Stimulated activated CD4-positive, alpha-beta T cell treated with anti-CD3 and anti-CD28 coated beads, TNF-alpha, amount 100 ng/mL, for 48 hours (primary cell): Measurements from ENCODE around the gene SLC29A1.
A peak's percentile ranks its signal among the peaks of the same experiment; 100 is the strongest.
"Not testable (repeated sequence)": the region's sequence is repeated elsewhere in the genome, so short reads cannot be mapped to it uniquely, and the experiment has no call there.

Experiments
- DNase-seq, 3 donors: peaks; one replicate each; pipeline ENCODE4 v3.0.0-alpha.2; 2020; ENCODE audit warnings: low read depth in 3 of 3

The SLC29A1 gene

GRCh38 chr6:44223319-44224028, at the start of gene SLC29A1:
TSS of gene SLC29A1 (plus strand) at chr6:44223595. CDS start at chr6:44227314, 3,719 bp downstream.
- peak; percentile 67 to 89 (median 69) for DNase-seq

- no peak for DNase-seq
These were observed 47.1 kb upstream of the SLC29A1 start for GRCh38 chr6:44176130-44176761.

- DNase-seq = no peak
These were observed 46.5 kb upstream of the SLC29A1 start for GRCh38 chr6:44176762-44177509.

- DNase-seq = no peak
These were observed 45.5 kb upstream of the SLC29A1 start for GRCh38 chr6:44177691-44178423.

- no peak for DNase-seq
These were observed 44.8 kb upstream of the SLC29A1 start for GRCh38 chr6:44178424-44179071.

GRCh38 chr6:44179072-44179536, 44.3 kb upstream of the SLC29A1 start:
- no peak for DNase-seq

GRCh38 chr6:44179648-44180047, 43.7 kb upstream of the SLC29A1 start:
- DNase-seq = no peak

- no peak for DNase-seq
These were observed 43.0 kb upstream of the SLC29A1 start for GRCh38 chr6:44180406-44180805.

GRCh38 chr6:44180886-44181285, 42.5 kb upstream of the SLC29A1 start:
- DNase-seq = no peak

- DNase-seq = not testable (repeated sequence)
These were observed 41.6 kb upstream of the SLC29A1 start for GRCh38 chr6:44181784-44182183.

- no peak for DNase-seq
These were observed 40.4 kb upstream of the SLC29A1 start for GRCh38 chr6:44182911-44183390.

GRCh38 chr6:44183783-44184182, 39.6 kb upstream of the SLC29A1 start:
- no peak for DNase-seq

GRCh38 chr6:44185356-44185755, 38.0 kb upstream of the SLC29A1 start:
- not testable (repeated sequence) for DNase-seq

- DNase-seq = no peak
These were observed 37.3 kb upstream of the SLC29A1 start for GRCh38 chr6:44185953-44186634.

GRCh38 chr6:44186635-44187025, 36.8 kb upstream of the SLC29A1 start:
- no peak for DNase-seq

GRCh38 chr6:44188819-44189218, 34.6 kb upstream of the SLC29A1 start:
- no peak for DNase-seq

GRCh38 chr6:44189257-44189656, 34.1 kb upstream of the SLC29A1 start:
- DNase-seq = no peak

GRCh38 chr6:44190715-44191114, 32.7 kb upstream of the SLC29A1 start:
- no peak for DNase-seq

- DNase-seq = no peak
These were observed 30.9 kb upstream of the SLC29A1 start for GRCh38 chr6:44192428-44193041.

GRCh38 chr6:44193307-44193910, 30.0 kb upstream of the SLC29A1 start:
- no peak for DNase-seq
